ENCODE data around the gene OR52E2. TPM values are rescaled to one million over a fixed set of nuclear protein-coding genes. Genes with fewer than 3 reads are reported as not detected.

OR52E2 gene
- total RNA-seq, 4 donors from 2014 or later: not detected

DNA sequence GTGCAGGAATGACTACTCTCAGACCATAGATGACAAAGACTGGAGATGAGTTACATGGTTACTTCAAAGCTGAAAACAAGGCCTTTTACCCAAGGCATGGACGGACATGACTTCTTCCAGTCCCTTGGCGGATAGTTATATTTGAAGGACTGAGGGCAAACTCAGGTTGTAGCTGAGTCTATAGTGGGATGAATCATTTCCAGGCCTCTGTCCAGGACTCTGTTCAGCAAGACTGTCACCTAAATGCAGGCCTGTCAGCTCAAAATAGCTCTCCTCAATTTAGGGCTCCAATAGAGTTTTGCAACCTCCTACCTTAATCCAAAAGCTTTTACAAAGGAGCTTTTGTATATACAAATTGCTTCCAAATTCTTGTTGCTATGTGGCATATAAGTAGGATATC, 37.4 kb downstream of the OR52E2 start:
- H3K9me3 ChIP-seq: no peaks in the 10 kb centered on the region
- H3K4me3 ChIP-seq: no peak overlapping the region
- DNase-seq: no peak
- no peaks in the 10 kb centered on the region for H3K36me3 ChIP-seq
- H3K4me1 ChIP-seq: no peaks in the 10 kb centered on the region
- no peaks in the 10 kb centered on the region for H3K27me3 ChIP-seq
- no peak overlapping the region for H3K27ac ChIP-seq
- no peak for TF ChIP-seq POLR2A (IDR thresholded peaks at IDR 0.05)
- TF ChIP-seq, protein P1, sequence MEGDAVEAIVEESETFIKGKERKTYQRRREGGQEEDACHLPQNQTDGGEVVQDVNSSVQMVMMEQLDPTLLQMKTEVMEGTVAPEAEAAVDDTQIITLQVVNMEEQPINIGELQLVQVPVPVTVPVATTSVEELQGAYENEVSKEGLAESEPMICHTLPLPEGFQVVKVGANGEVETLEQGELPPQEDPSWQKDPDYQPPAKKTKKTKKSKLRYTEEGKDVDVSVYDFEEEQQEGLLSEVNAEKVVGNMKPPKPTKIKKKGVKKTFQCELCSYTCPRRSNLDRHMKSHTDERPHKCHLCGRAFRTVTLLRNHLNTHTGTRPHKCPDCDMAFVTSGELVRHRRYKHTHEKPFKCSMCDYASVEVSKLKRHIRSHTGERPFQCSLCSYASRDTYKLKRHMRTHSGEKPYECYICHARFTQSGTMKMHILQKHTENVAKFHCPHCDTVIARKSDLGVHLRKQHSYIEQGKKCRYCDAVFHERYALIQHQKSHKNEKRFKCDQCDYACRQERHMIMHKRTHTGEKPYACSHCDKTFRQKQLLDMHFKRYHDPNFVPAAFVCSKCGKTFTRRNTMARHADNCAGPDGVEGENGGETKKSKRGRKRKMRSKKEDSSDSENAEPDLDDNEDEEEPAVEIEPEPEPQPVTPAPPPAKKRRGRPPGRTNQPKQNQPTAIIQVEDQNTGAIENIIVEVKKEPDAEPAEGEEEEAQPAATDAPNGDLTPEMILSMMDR (IDR thresholded peaks at IDR 0.05): no peak

DNA sequence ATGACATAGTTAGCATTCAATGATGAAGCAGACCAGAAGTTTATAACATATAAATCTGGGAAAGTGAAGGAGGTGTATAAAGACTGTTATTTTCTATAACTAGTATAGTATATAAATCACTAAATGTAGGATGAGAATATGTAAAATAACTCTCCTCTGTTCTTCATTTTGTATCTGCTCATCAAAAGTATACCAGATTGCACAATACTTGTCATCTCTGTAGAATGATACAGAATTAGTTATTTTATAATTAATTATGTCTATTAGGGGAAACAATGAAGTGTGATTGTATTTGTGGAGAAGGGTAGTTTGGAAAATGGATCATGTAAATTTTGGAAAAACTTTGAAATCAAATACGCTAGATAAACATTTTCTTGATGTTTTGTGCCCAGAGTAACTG, 46.4 kb downstream of the OR52E2 start:
- Histone ChIP-seq H3K4me1 (no peaks in the 10 kb centered on the region), H3K27ac (no peak overlapping the region), H3K36me3 (no peaks in the 10 kb centered on the region), H3K9me3 (no peaks in the 10 kb centered on the region), H3K4me3 (no peak overlapping the region), H3K27me3 (no peaks in the 10 kb centered on the region)
- DNase-seq: no peak
- no peak for TF ChIP-seq POLR2A (IDR thresholded peaks at IDR 0.05)
- TF ChIP-seq, protein P1 (IDR thresholded peaks at IDR 0.05): no peak

DNA sequence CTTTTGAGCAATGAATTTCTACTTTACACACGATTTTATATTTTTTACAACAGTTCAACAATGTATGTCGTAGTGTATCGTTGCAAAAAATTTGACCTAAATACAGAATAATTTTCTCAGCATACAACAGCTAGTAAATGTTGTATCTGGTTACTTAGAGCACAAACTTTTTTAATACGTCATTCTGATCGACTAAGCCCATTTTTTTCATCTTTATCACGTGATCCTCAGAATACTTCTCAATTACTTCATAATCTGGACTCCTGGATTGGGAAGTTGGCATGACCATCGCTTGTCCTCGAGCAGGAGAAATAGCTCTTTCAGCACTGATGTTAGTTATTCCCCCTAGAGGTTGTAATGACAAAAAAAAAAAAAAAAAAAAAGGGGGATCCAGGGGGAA, 48.2 kb downstream of the OR52E2 start:
- DNase-seq: no peak
- Histone ChIP-seq H3K27me3 (no peaks in the 10 kb centered on the region), H3K4me1 (no peaks in the 10 kb centered on the region), H3K27ac (no peak overlapping the region), H3K4me3 (no peak overlapping the region), H3K9me3 (no peaks in the 10 kb centered on the region), H3K36me3 (no peaks in the 10 kb centered on the region)
- no peak for TF ChIP-seq POLR2A (IDR thresholded peaks at IDR 0.05)
- TF ChIP-seq, protein P1 (IDR thresholded peaks at IDR 0.05): no peak

Other genes with a start within 250 kb of the OR52E2 start
- not detected for gene OR51F2, start 238.3 kb downstream of the OR52E2 start, total RNA-seq
- not detected for gene OR51S1, start 210.4 kb downstream of the OR52E2 start, total RNA-seq
- not detected for gene OR51T1, start 177.7 kb downstream of the OR52E2 start, total RNA-seq
- gene OR51A7, start 155.8 kb downstream of the OR52E2 start, total RNA-seq: not detected
- gene OR51G2, start 140.3 kb downstream of the OR52E2 start, total RNA-seq: not detected
- not detected for gene OR51G1, start 135.3 kb downstream of the OR52E2 start, total RNA-seq
- not detected for gene OR51A4, start 112.0 kb downstream of the OR52E2 start, total RNA-seq
- gene OR51A2, start 103.9 kb downstream of the OR52E2 start, total RNA-seq: not detected
- gene OR51L1, start 64.8 kb downstream of the OR52E2 start, total RNA-seq: not detected
- gene OR52J3, start 13.1 kb downstream of the OR52E2 start, total RNA-seq: not detected
- gene OR52E1, start 9.9 kb upstream of the OR52E2 start, total RNA-seq: not detected
- gene OR52A5, start 78.7 kb upstream of the OR52E2 start, total RNA-seq: not detected
- gene OR52A1, start 95.1 kb upstream of the OR52E2 start, total RNA-seq: not detected
- gene OR51V1, start 141.1 kb upstream of the OR52E2 start, total RNA-seq: not detected
- 1 to 10 TPM in 1 of 4 donors, not detected in 3; 2.8 TPM for gene HBB, start 167.4 kb upstream of the OR52E2 start, total RNA-seq
- gene HBD, start 174.9 kb upstream of the OR52E2 start, total RNA-seq: not detected
- gene HBG1, start 190.2 kb upstream of the OR52E2 start, total RNA-seq: not detected
- gene HBG2, start 195.2 kb upstream of the OR52E2 start, total RNA-seq: not detected
- not detected for gene HBE1, start 210.3 kb upstream of the OR52E2 start, total RNA-seq
- not detected for gene OR51B4, start 242.3 kb upstream of the OR52E2 start, total RNA-seq

Measured in Peyer's patch (tissue), 4 donors.